Stimulated activated memory B cell treated with anti-CD40 and anti-IgM and Interleukin-4, amounts not matched to agents 10 μg/mL and 1 μg/mL and 100 μg/mL, for 72 hours (primary cell): ENCODE results near the gene ADD1.
A peak's percentile ranks its signal among the peaks of the same experiment; 100 is the strongest.

Experiments used
- ATAC-seq: fragments of 150-1000 bp; cut with Tn5 transposase; 2 replicates; pipeline ENCODE4 v1.10.0; 2021
- H3K27ac Mint-ChIP-seq: one replicate; pipeline ENCODE4 v1.8.0; 2022; ENCODE audit warnings: mild to moderate bottlenecking, mixed read lengths
- H3K27me3 Mint-ChIP-seq: one replicate; pipeline ENCODE4 v1.8.0; 2022; ENCODE audit warnings: mixed read lengths
- H3K36me3 Mint-ChIP-seq: one replicate; pipeline ENCODE4 v1.8.0; 2022; ENCODE audit warnings: mixed read lengths
- H3K4me1 Mint-ChIP-seq: one replicate; pipeline ENCODE4 v1.8.0; 2022; ENCODE audit warnings: mixed read lengths
- H3K4me3 Mint-ChIP-seq: one replicate; pipeline ENCODE4 v1.8.0; 2022; ENCODE audit warnings: mild to moderate bottlenecking, moderate library complexity, mixed read lengths
- H3K9me3 Mint-ChIP-seq: one replicate; pipeline ENCODE4 v1.8.0; 2022; ENCODE audit warnings: mixed read lengths

ADD1 gene

GRCh38 chr4:2824836-2825381 is 18.7 kb upstream of the ADD1 start:
- Mint-ChIP-seq H3K27me3 (no peaks in the 10 kb centered on the region), H3K27ac (no peak overlapping the region), H3K9me3 (peaks cover 6% of the 10 kb centered on the region), H3K36me3 (peaks cover 64% of the 10 kb centered on the region), H3K4me3 (no peak overlapping the region), H3K4me1 (peaks cover 14% of the 10 kb centered on the region)
- peak; percentile 14 for ATAC-seq

GRCh38 chr4:2825740-2826139 is 17.9 kb upstream of the ADD1 start:
- no peak overlapping the region for H3K27ac Mint-ChIP-seq
- H3K27me3 Mint-ChIP-seq = no peaks in the 10 kb centered on the region
- no peak for ATAC-seq
- peaks cover 65% of the 10 kb centered on the region for H3K36me3 Mint-ChIP-seq
- H3K4me1 Mint-ChIP-seq = peaks cover 9% of the 10 kb centered on the region
- H3K4me3 Mint-ChIP-seq = no peak overlapping the region
- H3K9me3 Mint-ChIP-seq = peaks cover 6% of the 10 kb centered on the region

DNA sequence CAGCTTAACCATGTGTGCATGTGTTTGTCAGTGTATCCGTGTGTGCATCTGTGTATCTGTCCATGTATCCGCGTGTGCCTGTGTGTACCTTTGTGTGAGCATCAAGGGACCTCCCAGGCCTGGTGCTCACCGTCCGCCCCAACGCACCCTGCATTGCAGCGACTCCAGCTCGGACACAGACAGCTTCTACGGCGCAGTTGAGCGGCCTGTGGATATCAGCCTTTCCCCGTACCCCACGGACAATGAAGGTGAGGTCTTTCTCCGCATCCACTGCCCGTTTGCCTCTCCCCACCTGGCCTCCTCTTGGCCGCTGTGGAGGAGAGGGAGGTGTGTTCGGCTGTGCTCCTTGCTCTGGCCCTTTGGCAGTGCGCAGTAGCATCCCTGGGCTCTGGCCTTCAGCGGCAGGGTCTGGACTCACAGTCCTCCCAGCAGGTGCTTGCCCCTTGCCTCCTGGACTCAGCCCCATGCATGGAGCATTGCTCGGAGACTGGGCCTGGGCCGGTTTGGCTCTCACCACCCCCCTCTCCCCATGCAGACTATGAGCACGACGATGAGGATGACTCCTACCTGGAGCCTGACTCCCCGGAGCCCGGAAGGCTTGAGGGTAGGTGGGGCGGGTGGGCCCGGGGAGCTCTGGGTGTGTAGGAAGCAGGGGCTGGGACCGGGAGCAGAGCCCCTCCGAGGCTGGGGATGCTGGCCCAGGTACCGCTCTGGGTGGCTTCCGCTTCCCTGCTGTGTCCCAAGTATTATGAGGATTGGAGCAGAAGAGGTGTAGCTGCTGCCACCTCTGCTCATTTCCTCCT is 16.4 kb upstream of the ADD1 start:
- ATAC-seq = no peak
- Mint-ChIP-seq H3K9me3 (peaks cover 6% of the 10 kb centered on the region), H3K27ac (no peak overlapping the region), H3K36me3 (peaks cover 71% of the 10 kb centered on the region), H3K27me3 (no peaks in the 10 kb centered on the region), H3K4me3 (no peak overlapping the region), H3K4me1 (peaks cover 15% of the 10 kb centered on the region)

DNA sequence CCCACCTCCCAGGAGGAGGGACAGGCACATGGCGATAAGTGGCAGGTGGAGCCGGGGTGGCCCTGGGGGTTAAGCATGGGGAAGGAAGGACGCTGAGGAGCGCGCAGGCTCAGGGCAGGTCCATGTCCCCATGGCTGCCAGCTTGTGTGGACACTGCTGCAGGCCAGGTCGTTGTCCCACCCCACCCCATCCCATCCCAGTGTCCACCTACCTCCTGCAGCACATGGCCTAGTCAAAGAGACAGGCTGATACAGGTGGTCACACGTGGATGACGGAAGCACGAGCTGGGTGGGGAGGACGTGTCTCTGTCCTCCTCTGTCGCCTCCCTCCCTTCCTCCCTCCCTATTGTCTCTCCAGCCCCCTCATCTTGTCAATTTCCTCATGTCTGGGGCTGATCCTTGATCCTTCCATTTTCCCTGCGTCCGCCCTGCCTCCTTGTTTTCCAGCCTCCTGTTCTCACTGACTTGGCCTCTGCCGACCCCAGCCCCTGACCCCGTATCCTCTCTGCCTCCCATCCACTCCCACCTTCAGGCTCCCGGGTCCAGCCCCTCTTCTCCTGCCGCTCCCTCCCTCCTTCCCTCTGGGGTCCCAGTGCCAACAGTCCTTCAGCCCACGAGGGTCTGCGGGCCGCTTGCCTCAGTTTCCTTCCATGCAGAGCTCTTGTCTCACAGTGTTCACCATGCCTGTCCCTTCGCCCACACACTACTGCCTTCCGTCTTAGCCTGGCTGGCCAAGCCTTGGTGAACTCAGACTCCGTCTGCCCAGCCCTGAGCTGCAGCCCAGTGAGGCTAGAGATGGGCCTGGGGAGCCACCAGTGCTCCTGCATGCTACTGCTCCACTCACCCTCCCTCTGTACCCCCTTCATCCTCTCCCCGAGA is 15.5 kb upstream of the ADD1 start:
- Mint-ChIP-seq H3K4me3 (no peak overlapping the region), H3K27ac (no peak overlapping the region), H3K27me3 (no peaks in the 10 kb centered on the region), H3K4me1 (peaks cover 23% of the 10 kb centered on the region), H3K9me3 (peaks cover 6% of the 10 kb centered on the region), H3K36me3 (peaks cover 73% of the 10 kb centered on the region)
- ATAC-seq = no peak

GRCh38 chr4:2828758-2829181 is 14.9 kb upstream of the ADD1 start:
- Mint-ChIP-seq H3K9me3 (peaks cover 6% of the 10 kb centered on the region), H3K27me3 (no peaks in the 10 kb centered on the region), H3K4me3 (no peak overlapping the region), H3K27ac (no peak overlapping the region), H3K36me3 (peaks cover 70% of the 10 kb centered on the region), H3K4me1 (peaks cover 29% of the 10 kb centered on the region)
- ATAC-seq = no peak

DNA sequence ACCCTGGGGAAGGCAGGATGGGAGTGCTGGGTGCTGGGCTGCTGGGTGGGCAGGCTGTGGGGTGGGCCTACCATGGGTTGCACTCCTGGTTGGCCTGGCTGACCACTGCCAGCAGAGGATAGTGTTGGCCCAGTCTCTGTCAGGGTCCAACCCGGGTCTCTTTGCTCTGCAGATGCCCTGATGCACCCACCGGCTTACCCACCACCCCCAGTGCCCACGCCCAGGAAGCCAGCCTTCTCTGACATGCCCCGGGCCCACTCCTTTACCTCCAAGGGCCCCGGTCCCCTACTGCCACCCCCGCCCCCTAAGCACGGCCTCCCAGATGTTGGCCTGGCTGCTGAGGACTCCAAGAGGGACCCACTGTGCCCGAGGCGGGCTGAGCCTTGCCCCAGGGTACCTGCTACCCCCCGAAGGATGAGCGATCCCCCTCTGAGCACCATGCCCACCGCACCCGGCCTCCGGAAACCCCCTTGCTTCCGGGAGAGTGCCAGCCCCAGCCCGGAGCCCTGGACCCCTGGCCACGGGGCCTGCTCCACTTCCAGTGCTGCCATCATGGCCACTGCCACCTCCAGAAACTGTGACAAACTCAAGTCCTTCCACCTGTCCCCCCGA is 14.2 kb upstream of the ADD1 start:
- H3K4me3 Mint-ChIP-seq = no peak overlapping the region
- H3K27me3 Mint-ChIP-seq = no peaks in the 10 kb centered on the region
- peaks cover 6% of the 10 kb centered on the region for H3K9me3 Mint-ChIP-seq
- no peak overlapping the region for H3K27ac Mint-ChIP-seq
- H3K4me1 Mint-ChIP-seq = peaks cover 33% of the 10 kb centered on the region
- no peak for ATAC-seq
- H3K36me3 Mint-ChIP-seq = peaks cover 66% of the 10 kb centered on the region

- no peak for ATAC-seq
- Mint-ChIP-seq H3K27ac (no peak overlapping the region), H3K36me3 (peaks cover 61% of the 10 kb centered on the region), H3K4me1 (peaks cover 39% of the 10 kb centered on the region), H3K4me3 (no peak overlapping the region), H3K9me3 (peaks cover 6% of the 10 kb centered on the region), H3K27me3 (no peaks in the 10 kb centered on the region)
These were observed 13.7 kb upstream of the ADD1 start for GRCh38 chr4:2829933-2830451.

GRCh38 chr4:2830632-2831610 is 12.7 kb upstream of the ADD1 start:
- peaks cover 6% of the 10 kb centered on the region for H3K9me3 Mint-ChIP-seq
- peaks cover 51% of the 10 kb centered on the region for H3K36me3 Mint-ChIP-seq
- no peak for ATAC-seq
- H3K27ac Mint-ChIP-seq = no peak overlapping the region
- H3K4me3 Mint-ChIP-seq = no peak overlapping the region
- H3K27me3 Mint-ChIP-seq = no peaks in the 10 kb centered on the region
- peaks cover 48% of the 10 kb centered on the region for H3K4me1 Mint-ChIP-seq

DNA sequence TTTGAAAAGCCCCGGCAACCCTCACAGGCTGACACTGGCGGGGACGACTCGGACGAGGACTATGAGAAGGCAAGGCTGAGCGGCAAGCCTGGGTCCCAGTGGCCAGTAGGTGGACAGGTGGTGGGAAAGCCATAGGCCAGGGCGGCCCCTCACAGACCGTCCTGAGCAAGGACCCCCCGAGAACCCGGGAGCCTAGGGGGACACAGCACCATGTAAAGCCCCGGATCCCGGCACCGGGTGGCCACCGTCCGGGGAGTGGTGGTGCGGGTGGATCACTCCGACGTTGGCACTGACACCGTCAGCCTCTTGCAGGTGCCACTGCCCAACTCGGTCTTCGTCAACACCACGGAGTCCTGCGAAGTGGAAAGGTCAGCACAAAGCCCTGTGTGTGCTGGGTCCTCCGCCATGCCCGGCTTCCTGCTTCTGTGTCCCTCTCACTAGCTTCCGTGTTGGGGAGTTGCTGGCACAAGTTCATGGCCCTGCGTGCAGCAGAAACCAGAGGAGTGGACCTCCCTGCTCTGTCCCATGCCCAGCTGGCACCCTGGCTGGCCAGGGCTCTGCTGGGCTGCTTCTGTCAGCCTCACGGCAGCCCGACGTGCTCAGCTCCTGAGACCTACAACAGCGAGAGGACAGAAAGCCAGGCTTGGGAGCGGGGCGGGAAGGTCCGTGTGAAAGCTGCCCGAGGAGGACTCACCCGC is 11.9 kb upstream of the ADD1 start:
- Mint-ChIP-seq H3K9me3 (peaks cover under 1% of the 10 kb centered on the region), H3K27me3 (no peaks in the 10 kb centered on the region), H3K4me1 (peaks cover 55% of the 10 kb centered on the region), H3K27ac (peak overlapping the region; percentile 86), H3K4me3 (no peak overlapping the region), H3K36me3 (peaks cover 43% of the 10 kb centered on the region)
- ATAC-seq = no peak

DNA sequence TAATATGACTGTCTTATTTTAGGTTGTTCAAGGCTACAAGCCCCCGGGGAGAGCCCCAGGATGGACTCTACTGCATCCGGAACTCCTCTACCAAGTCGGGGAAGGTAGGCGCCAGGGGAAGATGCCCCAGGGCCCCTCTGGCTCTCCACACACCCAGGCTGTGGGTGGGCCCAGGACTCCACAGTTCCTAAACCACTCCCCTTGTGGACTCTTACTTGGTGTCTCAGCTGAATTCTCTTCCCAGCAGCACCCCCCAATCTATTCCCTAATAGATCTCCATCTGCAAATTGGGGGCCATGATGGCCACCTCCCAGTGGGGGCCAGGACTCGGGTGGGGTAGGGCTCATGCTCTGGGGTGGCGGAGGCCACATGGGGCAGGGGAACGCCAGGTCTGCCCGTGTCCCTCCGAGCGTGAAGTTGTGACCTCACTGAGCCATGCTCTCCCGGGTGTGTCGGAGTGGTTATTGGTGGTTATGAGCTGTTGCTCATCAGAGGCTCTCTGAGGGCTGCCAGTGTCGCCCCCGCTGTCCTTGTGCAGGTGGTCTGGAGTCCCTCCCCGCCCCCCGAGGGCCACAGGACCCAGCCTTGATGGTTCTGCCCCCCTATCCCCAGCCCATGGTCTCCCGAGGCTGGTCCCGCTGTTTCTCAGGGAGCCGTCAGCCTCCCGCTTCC is 11.2 kb upstream of the ADD1 start:
- Mint-ChIP-seq H3K36me3 (peaks cover 40% of the 10 kb centered on the region), H3K27ac (peak overlapping the region; percentile 86), H3K4me3 (peak overlapping the region; percentile 47), H3K27me3 (no peaks in the 10 kb centered on the region), H3K9me3 (no peaks in the 10 kb centered on the region), H3K4me1 (peaks cover 62% of the 10 kb centered on the region)
- ATAC-seq = peak; percentile 90

DNA sequence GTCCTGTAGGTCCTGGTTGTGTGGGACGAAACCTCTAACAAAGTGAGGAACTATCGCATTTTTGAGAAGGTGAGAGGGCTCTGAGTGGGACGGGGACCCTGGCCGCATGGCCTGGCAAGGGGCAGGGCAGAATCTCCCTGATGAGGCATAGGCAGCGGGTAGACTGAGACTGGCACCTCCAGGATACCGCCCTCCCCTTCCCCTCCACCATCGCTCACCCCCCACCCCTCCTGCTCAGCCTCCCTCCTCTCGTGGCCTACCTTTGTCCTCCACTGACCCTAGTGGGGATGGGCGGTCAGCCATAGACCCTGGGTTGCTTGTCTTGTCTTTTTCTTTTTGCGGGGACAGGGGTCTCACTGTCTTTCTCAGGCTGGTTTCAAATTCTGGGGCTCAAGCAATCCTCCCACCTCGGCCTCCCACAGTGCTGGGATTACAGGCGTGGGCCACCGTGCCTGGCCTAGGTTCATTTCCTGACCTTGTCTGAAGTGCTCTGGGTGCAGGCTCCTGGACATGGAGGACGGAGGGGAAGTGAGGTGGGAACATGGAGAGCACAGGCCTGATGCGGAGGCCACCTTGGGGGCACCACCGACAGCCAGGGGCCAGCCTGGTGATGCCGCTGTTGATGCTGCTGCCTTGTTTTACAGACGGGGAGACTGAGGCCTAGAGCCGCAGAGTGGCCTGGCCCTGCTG is 10.5 kb upstream of the ADD1 start:
- H3K4me1 Mint-ChIP-seq = peaks cover 69% of the 10 kb centered on the region
- H3K36me3 Mint-ChIP-seq = peaks cover 35% of the 10 kb centered on the region
- no peaks in the 10 kb centered on the region for H3K27me3 Mint-ChIP-seq
- H3K4me3 Mint-ChIP-seq = peak overlapping the region; percentile 47
- no peaks in the 10 kb centered on the region for H3K9me3 Mint-ChIP-seq
- peak overlapping the region; percentile 86 for H3K27ac Mint-ChIP-seq
- ATAC-seq = peak; percentile 10

GRCh38 chr4:2833671-2834000 is 10.0 kb upstream of the ADD1 start:
- peak overlapping the region; percentile 86 for H3K27ac Mint-ChIP-seq
- H3K4me3 Mint-ChIP-seq = no peak overlapping the region
- peaks cover 30% of the 10 kb centered on the region for H3K36me3 Mint-ChIP-seq
- no peaks in the 10 kb centered on the region for H3K9me3 Mint-ChIP-seq
- H3K27me3 Mint-ChIP-seq = no peaks in the 10 kb centered on the region
- H3K4me1 Mint-ChIP-seq = peaks cover 69% of the 10 kb centered on the region
- ATAC-seq = no peak
